ENCODE data around the gene PLCH1.

GRCh38 chr3:155446366-155446765 is 298.5 kb downstream of the PLCH1 start:
- TF ChIP-seq POLR2AphosphoS5 (IDR thresholded peaks at IDR 0.05; ENCODE audit: low read depth, low read length) (no peak), FOXP2 (optimal IDR thresholded peaks at IDR 0.05; ENCODE audit: borderline replicate concordance, extremely low read depth, extremely low read length, insufficient read depth) (no peak), REST (IDR thresholded peaks at IDR 0.05; ENCODE audit: insufficient read depth in 1 of 2, low read depth in 2 of 2, low read length in 2 of 2) (no peak), SIN3A (IDR thresholded peaks at IDR 0.05; ENCODE audit: borderline replicate concordance, insufficient read depth, low read length) (no peak), TAF1 (IDR thresholded peaks at IDR 0.05; ENCODE audit: borderline replicate concordance, insufficient read depth, low read length) (no peak)
